ENCODE measurements around the gene RGL3.
"Not testable (repeated sequence)": the region's sequence is repeated elsewhere in the genome, so short reads cannot be mapped to it uniquely, and the experiment has no call there.

Gene RGL3

GRCh38 chr19:11380653-11381537, 38.2 kb downstream of the RGL3 start:
- DNase-seq, result peak; percentile 96 to 97

GRCh38 chr19:11379857-11380350, 39.2 kb downstream of the RGL3 start:
- DNase-seq, result no peak

- DNase-seq, result not testable (repeated sequence)
Observed at GRCh38 chr19:11379269-11379845, 39.8 kb downstream of the RGL3 start.

- DNase-seq, result peak; percentile 20 to 61
Observed at GRCh38 chr19:11378319-11379189, 40.6 kb downstream of the RGL3 start.

GRCh38 chr19:11377756-11378155, 41.4 kb downstream of the RGL3 start:
- no peak for DNase-seq

- no peak for DNase-seq
Observed at GRCh38 chr19:11377237-11377636, 41.9 kb downstream of the RGL3 start.

- peak in 1 of 2 experiments; percentile 35 for DNase-seq
Observed at GRCh38 chr19:11375143-11375948, 43.8 kb downstream of the RGL3 start.

GRCh38 chr19:11374433-11375142, 44.5 kb downstream of the RGL3 start, which contains the start of gene SWSAP1:
SWSAP1 (plus strand) TSS chr19:11374666; CDS start chr19:11374681, 15 bp downstream.
- peak; percentile 97 for DNase-seq

GRCh38 chr19:11373885-11374432, 45.2 kb downstream of the RGL3 start:
- DNase-seq, result no peak

- DNase-seq, result peak; percentile 51 to 72
Observed at GRCh38 chr19:11373166-11373884, 45.8 kb downstream of the RGL3 start.

GRCh38 chr19:11370744-11371143, 48.4 kb downstream of the RGL3 start:
- DNase-seq, result no peak

- DNase-seq, result no peak
Observed at GRCh38 chr19:11367528-11367927, 51.6 kb downstream of the RGL3 start.

GRCh38 chr19:11365557-11366117, 53.5 kb downstream of the RGL3 start:
- DNase-seq, result no peak

- no peak for DNase-seq
Observed at GRCh38 chr19:11364935-11365334, 54.2 kb downstream of the RGL3 start.

- no peak for DNase-seq
Observed at GRCh38 chr19:11364296-11364904, 54.7 kb downstream of the RGL3 start.

- no peak for DNase-seq
Observed at GRCh38 chr19:11363881-11364280, 55.2 kb downstream of the RGL3 start.

- DNase-seq, result no peak
Observed at GRCh38 chr19:11361771-11362731, 57.1 kb downstream of the RGL3 start.

GRCh38 chr19:11361037-11361770, 57.9 kb downstream of the RGL3 start:
- DNase-seq, result peak in 1 of 2 experiments; percentile 44
